Measurements from ENCODE around the gene GPX3. TPM values are rescaled to one million over a fixed set of nuclear protein-coding genes. Genes with fewer than 3 reads are reported as not detected.

The GPX3 gene
- total and polyA plus RNA-seq, 2 of the 13 experiments (the other 11 are each of a cell fraction or from before 2014, with no cell fraction given): 33.8 to 1,892 TPM

- 0 out of 2 replicates have a peak, but pooled peaks have one; percentile 27 for TF ChIP-seq ZNF800 (CRISPR knock-in tag; IDR thresholded peaks at IDR 0.05)
- no peak for TF ChIP-seq SETDB1 (CRISPR knock-in tag; IDR thresholded peaks at IDR 0.05; ENCODE audit: borderline replicate concordance)
- 0 out of 2 replicates have a peak, but pooled peaks have one; percentile 39 for TF ChIP-seq ATF5 (CRISPR knock-in tag; IDR thresholded peaks at IDR 0.05; ENCODE audit: low read depth)
- peak; percentile 62 for TF ChIP-seq MXD4 (CRISPR knock-in tag; IDR thresholded peaks at IDR 0.05)
- TF ChIP-seq, protein P1, sequence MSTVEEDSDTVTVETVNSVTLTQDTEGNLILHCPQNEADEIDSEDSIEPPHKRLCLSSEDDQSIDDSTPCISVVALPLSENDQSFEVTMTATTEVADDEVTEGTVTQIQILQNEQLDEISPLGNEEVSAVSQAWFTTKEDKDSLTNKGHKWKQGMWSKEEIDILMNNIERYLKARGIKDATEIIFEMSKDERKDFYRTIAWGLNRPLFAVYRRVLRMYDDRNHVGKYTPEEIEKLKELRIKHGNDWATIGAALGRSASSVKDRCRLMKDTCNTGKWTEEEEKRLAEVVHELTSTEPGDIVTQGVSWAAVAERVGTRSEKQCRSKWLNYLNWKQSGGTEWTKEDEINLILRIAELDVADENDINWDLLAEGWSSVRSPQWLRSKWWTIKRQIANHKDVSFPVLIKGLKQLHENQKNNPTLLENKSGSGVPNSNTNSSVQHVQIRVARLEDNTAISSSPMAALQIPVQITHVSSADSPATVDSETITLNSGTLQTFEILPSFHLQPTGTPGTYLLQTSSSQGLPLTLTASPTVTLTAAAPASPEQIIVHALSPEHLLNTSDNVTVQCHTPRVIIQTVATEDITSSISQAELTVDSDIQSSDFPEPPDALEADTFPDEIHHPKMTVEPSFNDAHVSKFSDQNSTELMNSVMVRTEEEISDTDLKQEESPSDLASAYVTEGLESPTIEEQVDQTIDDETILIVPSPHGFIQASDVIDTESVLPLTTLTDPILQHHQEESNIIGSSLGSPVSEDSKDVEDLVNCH (CRISPR knock-in tag; IDR thresholded peaks at IDR 0.05): no peak
- TF ChIP-seq KDM6A (CRISPR knock-in tag; IDR thresholded peaks at IDR 0.05; ENCODE audit: low read depth): no peak
- no peak; the same call in 1 of the 2 replicates for TF ChIP-seq THRA (CRISPR knock-in tag; IDR thresholded peaks at IDR 0.05; ENCODE audit: borderline replicate concordance)
- TF ChIP-seq, protein P2, sequence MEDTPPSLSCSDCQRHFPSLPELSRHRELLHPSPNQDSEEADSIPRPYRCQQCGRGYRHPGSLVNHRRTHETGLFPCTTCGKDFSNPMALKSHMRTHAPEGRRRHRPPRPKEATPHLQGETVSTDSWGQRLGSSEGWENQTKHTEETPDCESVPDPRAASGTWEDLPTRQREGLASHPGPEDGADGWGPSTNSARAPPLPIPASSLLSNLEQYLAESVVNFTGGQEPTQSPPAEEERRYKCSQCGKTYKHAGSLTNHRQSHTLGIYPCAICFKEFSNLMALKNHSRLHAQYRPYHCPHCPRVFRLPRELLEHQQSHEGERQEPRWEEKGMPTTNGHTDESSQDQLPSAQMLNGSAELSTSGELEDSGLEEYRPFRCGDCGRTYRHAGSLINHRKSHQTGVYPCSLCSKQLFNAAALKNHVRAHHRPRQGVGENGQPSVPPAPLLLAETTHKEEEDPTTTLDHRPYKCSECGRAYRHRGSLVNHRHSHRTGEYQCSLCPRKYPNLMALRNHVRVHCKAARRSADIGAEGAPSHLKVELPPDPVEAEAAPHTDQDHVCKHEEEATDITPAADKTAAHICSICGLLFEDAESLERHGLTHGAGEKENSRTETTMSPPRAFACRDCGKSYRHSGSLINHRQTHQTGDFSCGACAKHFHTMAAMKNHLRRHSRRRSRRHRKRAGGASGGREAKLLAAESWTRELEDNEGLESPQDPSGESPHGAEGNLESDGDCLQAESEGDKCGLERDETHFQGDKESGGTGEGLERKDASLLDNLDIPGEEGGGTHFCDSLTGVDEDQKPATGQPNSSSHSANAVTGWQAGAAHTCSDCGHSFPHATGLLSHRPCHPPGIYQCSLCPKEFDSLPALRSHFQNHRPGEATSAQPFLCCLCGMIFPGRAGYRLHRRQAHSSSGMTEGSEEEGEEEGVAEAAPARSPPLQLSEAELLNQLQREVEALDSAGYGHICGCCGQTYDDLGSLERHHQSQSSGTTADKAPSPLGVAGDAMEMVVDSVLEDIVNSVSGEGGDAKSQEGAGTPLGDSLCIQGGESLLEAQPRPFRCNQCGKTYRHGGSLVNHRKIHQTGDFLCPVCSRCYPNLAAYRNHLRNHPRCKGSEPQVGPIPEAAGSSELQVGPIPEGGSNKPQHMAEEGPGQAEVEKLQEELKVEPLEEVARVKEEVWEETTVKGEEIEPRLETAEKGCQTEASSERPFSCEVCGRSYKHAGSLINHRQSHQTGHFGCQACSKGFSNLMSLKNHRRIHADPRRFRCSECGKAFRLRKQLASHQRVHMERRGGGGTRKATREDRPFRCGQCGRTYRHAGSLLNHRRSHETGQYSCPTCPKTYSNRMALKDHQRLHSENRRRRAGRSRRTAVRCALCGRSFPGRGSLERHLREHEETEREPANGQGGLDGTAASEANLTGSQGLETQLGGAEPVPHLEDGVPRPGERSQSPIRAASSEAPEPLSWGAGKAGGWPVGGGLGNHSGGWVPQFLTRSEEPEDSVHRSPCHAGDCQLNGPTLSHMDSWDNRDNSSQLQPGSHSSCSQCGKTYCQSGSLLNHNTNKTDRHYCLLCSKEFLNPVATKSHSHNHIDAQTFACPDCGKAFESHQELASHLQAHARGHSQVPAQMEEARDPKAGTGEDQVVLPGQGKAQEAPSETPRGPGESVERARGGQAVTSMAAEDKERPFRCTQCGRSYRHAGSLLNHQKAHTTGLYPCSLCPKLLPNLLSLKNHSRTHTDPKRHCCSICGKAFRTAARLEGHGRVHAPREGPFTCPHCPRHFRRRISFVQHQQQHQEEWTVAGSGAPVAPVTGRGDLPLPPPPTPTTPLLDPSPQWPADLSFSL (CRISPR knock-in tag; IDR thresholded peaks at IDR 0.05): no peak
- TF ChIP-seq THAP8 (CRISPR knock-in tag; IDR thresholded peaks at IDR 0.05; ENCODE audit: borderline replicate concordance): no peak
- TF ChIP-seq ZNF484 (CRISPR knock-in tag; IDR thresholded peaks at IDR 0.05; ENCODE audit: borderline replicate concordance, low read depth): no peak
- TF ChIP-seq ZNF556 (CRISPR knock-in tag; IDR thresholded peaks at IDR 0.05; ENCODE audit: borderline replicate concordance): peak; percentile 62; the same call in 1 of the 2 replicates
- TF ChIP-seq ZNF20 (CRISPR knock-in tag; IDR thresholded peaks at IDR 0.05): no peak
- TF ChIP-seq ZNF501 (CRISPR knock-in tag; IDR thresholded peaks at IDR 0.05): peak; percentile 82
Observed at GRCh38 chr5:151020304-151021110, at the start of gene GPX3 (continued).
